IgD-negative memory B cell (primary cell): ENCODE results near the gene ALOX5AP. TPM values are rescaled to one million over a fixed set of nuclear protein-coding genes. Genes with fewer than 3 reads are reported as not detected.

Experiments used
- polyA plus RNA-seq: library from polyadenylated mRNA; unstranded; fragments of 300-500 nt; fragmentation: Illumina TruSeq; gene quantifications from one replicate; pipeline ENCODE4 v1.2.3, GENCODE V29; 2021

ALOX5AP gene
- polyA plus RNA-seq, 1 donor from 2014 or later = 208 TPM

Other genes starting within 250 kb of the ALOX5AP start
- 26.1 TPM for gene USPL1, start 117.6 kb upstream of the ALOX5AP start, polyA plus RNA-seq
- gene MEDAG, start 170.7 kb downstream of the ALOX5AP start, polyA plus RNA-seq = not detected
- not detected for gene TEX26, start 197.1 kb downstream of the ALOX5AP start, polyA plus RNA-seq